Fibroblast of lung (primary cell): Measurements from ENCODE around the gene DPYD. TPM values are rescaled to one million over a fixed set of nuclear protein-coding genes. Genes with fewer than 3 reads are reported as not detected.

ENCODE experiments used
- DNase-seq, 2 donors: peaks; one replicate each; pipeline versions ENCODE4 v3.0.0 to v3.0.0-alpha.2; 2010; ENCODE audit warnings: low read depth in 2 of 2
- H2AFZ ChIP-seq: 2 replicates; pipeline ENCODE4 v1.5.1; 2012; ENCODE audit warnings: low read length, control low read depth, inconsistent platforms
- H3K27ac ChIP-seq: 2 replicates; pipeline ENCODE4 v1.5.1; 2011; ENCODE audit warnings: low read length, control low read depth; ENCODE audit not compliant: insufficient read depth
- H3K27me3 ChIP-seq: 2 replicates; pipeline ENCODE4 v1.5.1; 2011; ENCODE audit warnings: mild to moderate bottlenecking, low read length; ENCODE audit not compliant: control insufficient read depth, insufficient read depth
- H3K36me3 ChIP-seq: 2 replicates; pipeline ENCODE4 v1.5.1; 2011; ENCODE audit warnings: low read length; ENCODE audit not compliant: control insufficient read depth, insufficient read depth
- H3K4me1 ChIP-seq: 2 replicates; pipeline ENCODE4 v1.5.1; 2011; ENCODE audit warnings: low read length; ENCODE audit not compliant: control insufficient read depth, insufficient read depth; ENCODE audit errors: extremely low read depth
- H3K4me2 ChIP-seq: 2 replicates; pipeline ENCODE4 v1.5.1; 2011; ENCODE audit warnings: low read length, control low read depth; ENCODE audit not compliant: insufficient read depth; ENCODE audit errors: extremely low read depth
- H3K4me3 ChIP-seq, 4 experiments: fragments of 200-600 bp in 1 of 4; sonication (generic) in 1 of 4; replicated peaks in 1 of 4; 2 replicates each; pipeline ENCODE4 v1.5.1; 2011 to 2016; ENCODE audit warnings: low read length in 4 of 4, low read depth in 3 of 4, mild to moderate bottlenecking in 3 of 4, control low read depth in 2 of 4, inconsistent platforms in 1 of 4, mixed read lengths in 1 of 4; ENCODE audit not compliant: insufficient read depth in 1 of 4; ENCODE audit errors: control extremely low read depth in 1 of 4
- H3K79me2 ChIP-seq: 2 replicates; pipeline ENCODE4 v1.5.1; 2012; ENCODE audit warnings: mild to moderate bottlenecking, low read length, inconsistent platforms; ENCODE audit not compliant: control insufficient read depth, insufficient read depth
- H3K9ac ChIP-seq: 2 replicates; pipeline ENCODE4 v1.5.1; 2011; ENCODE audit warnings: mild to moderate bottlenecking, low read length, control low read depth; ENCODE audit not compliant: insufficient read depth
- H3K9me3 ChIP-seq: 2 replicates; pipeline ENCODE4 v1.5.1; 2012; ENCODE audit warnings: low read depth, low read length; ENCODE audit not compliant: control insufficient read depth, insufficient read depth
- H4K20me1 ChIP-seq: 2 replicates; pipeline ENCODE4 v1.5.1; 2011; ENCODE audit warnings: low read length; ENCODE audit not compliant: control insufficient read depth, insufficient read depth; ENCODE audit errors: extremely low read depth
- CTCF ChIP-seq, 2 donors: IDR thresholded peaks in 1 of 2; conservative IDR thresholded peaks in 1 of 2; 1 replicate in 1 of 2; 2 replicates in 1 of 2; pipeline ENCODE4 v1.5.1; 2011 to 2012; ENCODE audit warnings: low read length in 2 of 2, control low read depth in 1 of 2, inconsistent platforms in 1 of 2, low read depth in 1 of 2, mild to moderate bottlenecking in 1 of 2
- EZH2 ChIP-seq: IDR thresholded peaks from 2 replicates; pipeline ENCODE4 v1.5.1; 2012; ENCODE audit warnings: low read length, control low read depth, mild to moderate bottlenecking; ENCODE audit errors: missing control alignments
- polyA plus RNA-seq, 2 donors: library from polyadenylated mRNA; depleted of rRNA in 1 of 2; stranded (reverse) in 1 of 2; unstranded in 1 of 2; fragments of >200 nt; gene quantifications; 2 replicates each; pipeline ENCODE4 v1.2.1, GENCODE V29; 2011 to 2012; ENCODE audit warnings: missing spikeins in 1 of 2
- total RNA-seq: library from RNA; depleted of rRNA; stranded (reverse); fragments of >200 nt; gene quantifications from 2 replicates; pipeline ENCODE4 v1.2.1, GENCODE V29; 2014

The DPYD gene
- total and polyA plus RNA-seq, 2 donors (not counting 1 experiment from before 2014, with no cell fraction given) = 32.0 to 63.1 TPM

- H3K9me3 ChIP-seq = no peaks in the 10 kb centered on the region
- no peak overlapping the region for H3K4me3 ChIP-seq
- H2AFZ ChIP-seq = no peak overlapping the region
- H3K27me3 ChIP-seq = no peaks in the 10 kb centered on the region
- H3K27ac ChIP-seq = no peak overlapping the region
- no peaks in the 10 kb centered on the region for H3K36me3 ChIP-seq
- H3K9ac ChIP-seq = no peak overlapping the region
- no peak overlapping the region for H3K4me2 ChIP-seq
- H4K20me1 ChIP-seq = no peaks in the 10 kb centered on the region
- no peak for DNase-seq
- no peak for TF ChIP-seq CTCF (conservative IDR thresholded peaks at IDR 0.05 in 1 of 2, IDR thresholded peaks at IDR 0.05 in 1 of 2; ENCODE audit: low read depth in 1 of 2, low read length in 2 of 2)
- no peak for TF ChIP-seq EZH2
- no peaks in the 10 kb centered on the region for H3K79me2 ChIP-seq
- no peaks in the 10 kb centered on the region for H3K4me1 ChIP-seq
Measured at GRCh38 chr1:97167246-97167645, 753.6 kb downstream of the DPYD start.

- no peak overlapping the region for H2AFZ ChIP-seq
- no peak for TF ChIP-seq CTCF (conservative IDR thresholded peaks at IDR 0.05 in 1 of 2, IDR thresholded peaks at IDR 0.05 in 1 of 2; ENCODE audit: low read depth in 1 of 2, low read length in 2 of 2)
- no peak for TF ChIP-seq EZH2
- no peak overlapping the region for H3K4me2 ChIP-seq
- no peak for DNase-seq
- no peaks in the 10 kb centered on the region for H3K36me3 ChIP-seq
- H3K4me1 ChIP-seq = no peaks in the 10 kb centered on the region
- no peak overlapping the region for H3K4me3 ChIP-seq
- H3K9me3 ChIP-seq = no peaks in the 10 kb centered on the region
- no peak overlapping the region for H3K9ac ChIP-seq
- no peaks in the 10 kb centered on the region for H4K20me1 ChIP-seq
- H3K27me3 ChIP-seq = no peaks in the 10 kb centered on the region
- no peaks in the 10 kb centered on the region for H3K79me2 ChIP-seq
- no peak overlapping the region for H3K27ac ChIP-seq
Measured at GRCh38 chr1:97166626-97167025, 754.2 kb downstream of the DPYD start.

GRCh38 chr1:97164276-97164639, 756.6 kb downstream of the DPYD start:
- Histone ChIP-seq H4K20me1 (no peaks in the 10 kb centered on the region), H3K9ac (no peak overlapping the region), H3K27ac (no peak overlapping the region), H3K9me3 (no peaks in the 10 kb centered on the region), H2AFZ (no peak overlapping the region), H3K4me3 (no peak overlapping the region), H3K4me2 (no peak overlapping the region), H3K36me3 (no peaks in the 10 kb centered on the region), H3K27me3 (no peaks in the 10 kb centered on the region), H3K4me1 (no peaks in the 10 kb centered on the region), H3K79me2 (no peaks in the 10 kb centered on the region)
- no peak for DNase-seq
- TF ChIP-seq EZH2 (no peak), CTCF (conservative IDR thresholded peaks at IDR 0.05 in 1 of 2, IDR thresholded peaks at IDR 0.05 in 1 of 2; ENCODE audit: low read depth in 1 of 2, low read length in 2 of 2) (no peak)
